ENCODE results near the gene HIVEP3. TPM values are rescaled to one million over a fixed set of nuclear protein-coding genes. Genes with fewer than 3 reads are reported as not detected.

Gene HIVEP3
- total RNA-seq, 2 donors from 2014 or later, result 4.7 to 5.8 TPM

DNA sequence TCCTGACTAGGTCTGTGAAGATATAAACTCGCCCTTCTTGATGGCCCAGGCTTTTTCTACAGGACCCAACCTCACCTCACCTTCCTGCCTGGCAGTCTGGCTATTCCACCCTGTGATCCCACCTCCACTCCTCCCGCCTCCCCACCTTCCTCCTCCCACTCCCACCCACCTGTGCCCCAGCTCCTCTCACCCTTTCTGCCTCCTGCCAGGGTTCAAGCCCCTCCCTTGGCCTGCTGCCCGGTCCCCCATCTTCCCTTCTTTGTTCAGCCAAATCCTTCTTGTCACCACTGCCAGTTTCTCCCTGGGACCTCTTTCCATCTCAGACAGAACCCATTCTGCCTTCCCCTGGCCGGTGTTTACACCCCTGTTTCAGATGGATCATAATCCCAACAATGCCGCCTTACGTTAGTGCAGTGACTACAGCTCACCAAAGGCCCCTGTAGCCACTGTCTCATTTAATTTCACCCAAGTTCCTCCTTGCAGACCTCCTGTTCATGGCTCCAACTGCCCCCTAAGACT lies 306.7 kb downstream of the HIVEP3 start:
- H3K4me1 ChIP-seq, result peaks cover 0 to 10% of the 10 kb centered on the region in 2 donors
- H3K27ac ChIP-seq, result no peak overlapping the region
- DNase-seq (ENCODE audit: low spot score), result peak; percentile 36
- H3K27me3 ChIP-seq, result no peaks in the 10 kb centered on the region
- no peaks in the 10 kb centered on the region for H3K9me3 ChIP-seq
- no peak overlapping the region for H3K4me3 ChIP-seq
- TF ChIP-seq CTCF (IDR thresholded peaks at IDR 0.05), result no peak
- H3K36me3 ChIP-seq, result no peaks in the 10 kb centered on the region

- no peaks in the 10 kb centered on the region for H3K27me3 ChIP-seq
- no peak for DNase-seq (ENCODE audit: low spot score)
Measured at GRCh38 chr1:41611068-41611931, 307.4 kb downstream of the HIVEP3 start.

DNA sequence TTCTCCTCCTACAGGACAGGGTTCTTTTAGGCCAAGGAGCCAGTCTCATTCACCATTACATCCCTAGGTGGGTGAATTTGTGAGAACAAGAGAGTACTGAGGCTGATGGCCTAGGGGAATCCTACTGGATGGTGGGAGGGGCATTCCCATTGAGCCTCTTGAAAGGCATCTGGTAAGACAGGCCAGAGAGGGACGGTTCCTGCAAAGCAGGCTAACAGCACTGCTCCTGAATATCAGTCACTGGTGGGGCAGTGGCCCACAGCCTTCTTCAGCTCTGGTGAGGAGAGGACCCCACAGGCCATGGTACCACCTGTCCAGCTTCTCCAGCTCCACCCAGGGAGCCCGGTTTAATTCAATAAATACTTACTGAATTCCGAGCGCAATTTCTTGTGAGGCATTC lies 308.4 kb downstream of the HIVEP3 start:
- DNase-seq (ENCODE audit: low spot score), result peak; percentile 16
- H3K4me3 ChIP-seq, result no peak overlapping the region
- no peak for TF ChIP-seq CTCF (IDR thresholded peaks at IDR 0.05)
- no peak overlapping the region for H3K27ac ChIP-seq
- no peaks in the 10 kb centered on the region for H3K9me3 ChIP-seq
- peaks cover 0 to 10% of the 10 kb centered on the region in 2 donors for H3K4me1 ChIP-seq
- no peaks in the 10 kb centered on the region for H3K27me3 ChIP-seq
- H3K36me3 ChIP-seq, result no peaks in the 10 kb centered on the region

More at GRCh38 chr1:41611068-41611931, 307.4 kb downstream of the HIVEP3 start:
- Histone ChIP-seq H3K4me3 (no peak overlapping the region), H3K4me1 (peaks cover 0 to 10% of the 10 kb centered on the region in 2 donors), H3K9me3 (no peaks in the 10 kb centered on the region), H3K36me3 (no peaks in the 10 kb centered on the region), H3K27ac (no peak overlapping the region)
- no peak for TF ChIP-seq CTCF (IDR thresholded peaks at IDR 0.05)

DNA sequence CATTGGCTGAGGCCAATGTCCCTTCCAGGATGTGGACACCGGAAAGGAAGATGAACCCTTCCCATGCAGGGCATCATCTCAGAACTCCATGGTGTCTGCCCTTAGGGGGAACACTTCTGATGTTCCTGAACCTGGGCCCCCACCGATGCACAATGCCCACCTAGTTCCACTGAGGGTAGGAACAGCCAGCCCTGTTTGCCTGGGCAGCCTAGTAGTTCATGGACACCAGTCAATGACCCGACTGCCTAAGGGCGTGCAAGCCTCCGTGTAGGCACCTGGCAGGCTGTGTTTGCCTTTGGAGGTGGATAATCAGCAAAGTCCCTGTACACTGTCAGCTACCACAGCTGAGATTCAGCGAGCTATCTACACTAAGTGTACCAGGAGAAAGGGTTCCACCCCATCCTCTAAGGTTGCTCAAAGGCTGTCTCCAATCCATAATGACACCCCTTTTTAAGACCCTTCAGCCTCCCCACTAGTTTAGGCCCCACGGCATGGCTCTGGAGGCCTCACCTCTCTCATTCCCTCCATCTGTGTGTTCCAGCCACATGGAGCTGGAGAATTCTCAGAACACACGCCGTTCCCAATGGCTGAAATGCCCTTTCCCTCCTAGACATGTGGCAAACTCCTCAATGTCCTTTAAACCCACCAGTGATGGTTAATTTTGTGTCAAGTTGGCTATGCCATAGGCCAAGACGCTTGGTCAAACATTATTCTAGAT lies 309.4 kb downstream of the HIVEP3 start:
- Histone ChIP-seq H3K9me3 (no peaks in the 10 kb centered on the region), H3K27ac (no peak overlapping the region), H3K36me3 (no peaks in the 10 kb centered on the region), H3K4me1 (peaks cover 0 to 10% of the 10 kb centered on the region in 2 donors), H3K4me3 (no peak overlapping the region), H3K27me3 (no peaks in the 10 kb centered on the region)
- TF ChIP-seq CTCF (IDR thresholded peaks at IDR 0.05), result no peak
- DNase-seq (ENCODE audit: low spot score), result no peak

- Histone ChIP-seq H3K36me3 (no peaks in the 10 kb centered on the region), H3K9me3 (no peaks in the 10 kb centered on the region), H3K27me3 (no peaks in the 10 kb centered on the region), H3K27ac (no peak overlapping the region), H3K4me1 (peaks cover 0 to 10% of the 10 kb centered on the region in 2 donors), H3K4me3 (no peak overlapping the region)
- DNase-seq (ENCODE audit: low spot score), result no peak
- TF ChIP-seq CTCF (IDR thresholded peaks at IDR 0.05), result no peak
Measured at GRCh38 chr1:41608211-41608610, 310.5 kb downstream of the HIVEP3 start.

Measured in right atrium auricular region (tissue), 2 donors.